Measurements from ENCODE around the gene PTPRN2. TPM values are rescaled to one million over a fixed set of nuclear protein-coding genes. Genes with fewer than 3 reads are reported as not detected.

PTPRN2 gene
- total RNA-seq, 1 donor from 2014 or later, result 1.8 TPM

GRCh38 chr7:158544708-158545107 is 42.9 kb downstream of the PTPRN2 start:
- Mint-ChIP-seq H3K27ac (no peak overlapping the region), H3K9me3 (no peaks in the 10 kb centered on the region), H3K27me3 (no peaks in the 10 kb centered on the region), H3K36me3 (ENCODE audit: low read depth) (no peaks in the 10 kb centered on the region), H3K4me3 (no peak overlapping the region), H3K4me1 (peaks cover 9% of the 10 kb centered on the region)
- TF ChIP-seq, protein P1, sequence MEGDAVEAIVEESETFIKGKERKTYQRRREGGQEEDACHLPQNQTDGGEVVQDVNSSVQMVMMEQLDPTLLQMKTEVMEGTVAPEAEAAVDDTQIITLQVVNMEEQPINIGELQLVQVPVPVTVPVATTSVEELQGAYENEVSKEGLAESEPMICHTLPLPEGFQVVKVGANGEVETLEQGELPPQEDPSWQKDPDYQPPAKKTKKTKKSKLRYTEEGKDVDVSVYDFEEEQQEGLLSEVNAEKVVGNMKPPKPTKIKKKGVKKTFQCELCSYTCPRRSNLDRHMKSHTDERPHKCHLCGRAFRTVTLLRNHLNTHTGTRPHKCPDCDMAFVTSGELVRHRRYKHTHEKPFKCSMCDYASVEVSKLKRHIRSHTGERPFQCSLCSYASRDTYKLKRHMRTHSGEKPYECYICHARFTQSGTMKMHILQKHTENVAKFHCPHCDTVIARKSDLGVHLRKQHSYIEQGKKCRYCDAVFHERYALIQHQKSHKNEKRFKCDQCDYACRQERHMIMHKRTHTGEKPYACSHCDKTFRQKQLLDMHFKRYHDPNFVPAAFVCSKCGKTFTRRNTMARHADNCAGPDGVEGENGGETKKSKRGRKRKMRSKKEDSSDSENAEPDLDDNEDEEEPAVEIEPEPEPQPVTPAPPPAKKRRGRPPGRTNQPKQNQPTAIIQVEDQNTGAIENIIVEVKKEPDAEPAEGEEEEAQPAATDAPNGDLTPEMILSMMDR (IDR thresholded peaks at IDR 0.05), result no peak
- intact Hi-C loops (cut with micrococcal nuclease), result no loop called here
- DNase-seq (no peak), ATAC-seq (ENCODE audit: low read depth) (no peak)
- ChIA-PET POLR2A (no interaction called here), CTCF (no interaction called here)

- Mint-ChIP-seq H3K9me3 (no peaks in the 10 kb centered on the region), H3K4me3 (no peak overlapping the region), H3K27ac (no peak overlapping the region), H3K36me3 (ENCODE audit: low read depth) (no peaks in the 10 kb centered on the region), H3K27me3 (no peaks in the 10 kb centered on the region), H3K4me1 (peaks cover 9% of the 10 kb centered on the region)
- ChIA-PET CTCF (no interaction called here), POLR2A (no interaction called here)
- intact Hi-C loops (cut with micrococcal nuclease), result no loop called here
- ATAC-seq (ENCODE audit: low read depth), result no peak
- TF ChIP-seq, protein P1 (IDR thresholded peaks at IDR 0.05), result no peak
- no peak for DNase-seq
These were observed 43.8 kb downstream of the PTPRN2 start for GRCh38 chr7:158543840-158544239.

GRCh38 chr7:158542651-158543566 is 44.7 kb downstream of the PTPRN2 start:
- TF ChIP-seq, protein P1 (IDR thresholded peaks at IDR 0.05), result no peak
- H3K27ac Mint-ChIP-seq, result no peak overlapping the region
- CTCF ChIA-PET, result no interaction called here
- DNase-seq, result no peak
- POLR2A ChIA-PET, result no interaction called here
- H3K4me1 Mint-ChIP-seq, result peaks cover 9% of the 10 kb centered on the region
- H3K27me3 Mint-ChIP-seq, result no peaks in the 10 kb centered on the region
- no peak overlapping the region for H3K4me3 Mint-ChIP-seq
- no peak for ATAC-seq (ENCODE audit: low read depth)
- intact Hi-C loops (cut with micrococcal nuclease), result no loop called here
- H3K9me3 Mint-ChIP-seq, result no peaks in the 10 kb centered on the region
- no peaks in the 10 kb centered on the region for H3K36me3 Mint-ChIP-seq (ENCODE audit: low read depth)

DNA sequence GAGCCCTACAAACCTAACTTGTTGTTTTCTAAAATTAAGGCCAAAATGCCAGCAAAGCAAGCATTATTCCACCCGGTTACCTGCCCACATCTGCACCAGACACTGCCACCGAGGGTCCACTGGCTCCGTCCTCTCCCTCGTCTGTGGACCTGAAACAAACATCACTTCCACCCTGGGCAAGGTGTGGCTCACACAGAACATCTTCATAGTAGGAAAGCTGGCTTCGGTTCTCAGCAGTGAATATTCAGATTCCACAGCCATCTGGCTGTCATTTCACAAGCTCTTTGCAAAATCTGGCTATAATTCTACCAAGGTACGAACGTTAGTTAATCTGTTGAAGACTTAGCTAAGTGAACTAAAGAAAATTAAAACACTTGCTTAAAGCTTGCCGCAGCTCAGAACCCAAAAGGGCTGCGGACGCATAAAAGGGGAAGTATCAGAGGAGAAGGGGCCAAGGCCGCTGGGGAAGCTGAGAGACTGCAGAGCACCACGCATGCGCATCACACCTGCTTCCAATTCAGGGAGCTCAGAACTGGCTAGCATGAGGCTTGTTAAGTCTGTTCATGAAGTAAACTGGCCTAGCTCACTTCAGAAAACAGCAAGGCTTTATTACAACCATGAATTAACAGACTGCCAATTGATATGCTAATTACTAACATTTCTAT is 46.1 kb downstream of the PTPRN2 start:
- DNase-seq (peak; percentile 33), ATAC-seq (ENCODE audit: low read depth) (peak; percentile 81)
- intact Hi-C loops (cut with micrococcal nuclease), result no loop called here
- H3K9me3 Mint-ChIP-seq, result no peaks in the 10 kb centered on the region
- TF ChIP-seq, protein P1 (IDR thresholded peaks at IDR 0.05), result no peak
- POLR2A ChIA-PET, result interaction anchor here (0.9 kb wide), 1 partner anchor 164 kb away, joined by 4 read pairs; no protein-coding TSS in a partner anchor
- H3K27ac Mint-ChIP-seq, result peak overlapping the region; percentile 67
- CTCF ChIA-PET, result no interaction called here
- H3K36me3 Mint-ChIP-seq (ENCODE audit: low read depth), result no peaks in the 10 kb centered on the region
- H3K4me1 Mint-ChIP-seq, result peaks cover 9% of the 10 kb centered on the region
- no peaks in the 10 kb centered on the region for H3K27me3 Mint-ChIP-seq
- H3K4me3 Mint-ChIP-seq, result peak overlapping the region; percentile 59

DNA sequence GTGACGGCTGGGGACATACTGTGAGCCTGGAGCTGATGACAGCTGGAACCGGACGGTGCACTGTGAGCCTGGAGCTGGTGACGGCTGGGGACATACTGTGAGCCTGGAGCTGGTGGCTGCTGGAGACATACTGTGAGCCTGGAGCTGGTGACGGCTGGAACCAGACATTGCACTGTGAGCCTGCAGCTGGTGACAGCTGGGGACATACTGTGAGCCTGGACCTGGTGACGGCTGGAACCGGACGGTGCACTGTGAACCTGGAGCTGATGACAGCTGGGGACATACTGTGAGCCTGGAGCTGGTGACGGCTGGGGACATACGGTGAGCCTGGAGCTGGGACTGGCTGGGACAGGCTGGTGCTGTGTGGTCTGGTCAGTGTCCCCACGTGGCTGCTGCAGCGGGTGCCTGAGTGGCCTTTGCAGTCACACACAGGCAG is 47.9 kb downstream of the PTPRN2 start:
- intact Hi-C loops (cut with micrococcal nuclease), result no loop called here
- DNase-seq (no peak), ATAC-seq (ENCODE audit: low read depth) (no peak)
- ChIA-PET CTCF (no interaction called here), POLR2A (no interaction called here)
- Mint-ChIP-seq H3K4me1 (peaks cover 9% of the 10 kb centered on the region), H3K36me3 (ENCODE audit: low read depth) (no peaks in the 10 kb centered on the region), H3K9me3 (peaks cover 3% of the 10 kb centered on the region), H3K4me3 (no peak overlapping the region), H3K27me3 (no peaks in the 10 kb centered on the region), H3K27ac (no peak overlapping the region)
- TF ChIP-seq, protein P1 (IDR thresholded peaks at IDR 0.05), result no peak
